K562 (cell line): ENCODE measurements around the gene BTG2. TPM values are rescaled to one million over a fixed set of nuclear protein-coding genes. Genes with fewer than 3 reads are reported as not detected.

Experiments
- ATAC-seq: fragments of 200-7000 bp; cut with Tn5 transposase; 3 replicates; pipeline ENCODE4 v1.9.1; 2020; ENCODE audit warnings: moderate library complexity
- BruUV-seq: library from RNA; stranded (reverse); fragments of 400-500 nt; replicated peaks from 2 replicates; lab custom pipeline; 2021; lab: Mats Ljungman, UMichigan
- CTCF ChIA-PET: fragments of 300-600 bp; formaldehyde crosslinking; extraction: SDS; loops from one replicate; lab custom pipeline; 2021; ENCODE audit warnings: low intra/inter-chr PET ratio; lab: Yijun Ruan, JAX
- POLR2A ChIA-PET: fragments of 300-600, 350-650 bp; sonication (Branson Sonifier 250); formaldehyde crosslinking; extraction: SDS; loops from one replicate; lab custom pipeline; 2021; ENCODE audit warnings: antibody characterized with exemption, inconsistent platforms; lab: Yijun Ruan, JAX
- DNase-seq, 4 experiments: peaks; one replicate each; pipeline versions ENCODE4 v3.0.0 to v3.0.0-alpha.2; 2011 to 2018; ENCODE audit warnings: low spot score in 3 of 4, mixed read lengths in 3 of 4; ENCODE audit errors: extremely low read depth in 1 of 4
- FAIRE-seq: peaks from 2 replicates; lab custom pipeline; 2011; peaks lifted over from hg19 to GRCh38; lab: Jason Lieb, UNC
- H2AFZ ChIP-seq: 2 replicates; pipeline ENCODE4 v1.6.0; 2011; ENCODE audit warnings: low read depth, low read length, control low read depth, inconsistent platforms
- H3K27ac ChIP-seq: fragments of 200-600 bp; 3 replicates; pipeline ENCODE4 v1.8.0; 2011; ENCODE audit warnings: low read depth, mild to moderate bottlenecking, control low read depth, inconsistent platforms, low read length, moderate library complexity, mixed read lengths; ENCODE audit errors: extremely low read depth
- H3K27me3 ChIP-seq, 2 experiments: fragments of 300-600 bp in 1 of 2; 2 replicates in 1 of 2; 3 replicates in 1 of 2; pipeline versions ENCODE4 v1.6.0 to v1.8.0; 2011; ENCODE audit warnings: inconsistent platforms in 2 of 2, low read length in 2 of 2, mild to moderate bottlenecking in 1 of 2, mixed read lengths in 1 of 2, moderate library complexity in 1 of 2; ENCODE audit not compliant: control insufficient read depth in 2 of 2, insufficient read depth in 2 of 2
- H3K36me3 ChIP-seq: fragments of 300-600 bp; 3 replicates; pipeline ENCODE4 v1.8.0; 2011; ENCODE audit warnings: mild to moderate bottlenecking, low read length, inconsistent platforms; ENCODE audit not compliant: control insufficient read depth, insufficient read depth
- H3K4me1 ChIP-seq, 2 experiments: fragments of 200-600 bp in 1 of 2; replicated peaks in 1 of 2; 2 replicates in 1 of 2; 3 replicates in 1 of 2; pipeline versions ENCODE4 v1.5.1 to v1.8.0; 2011; ENCODE audit warnings: inconsistent platforms in 2 of 2, low read length in 2 of 2, mild to moderate bottlenecking in 1 of 2, mixed read lengths in 1 of 2, moderate library complexity in 1 of 2; ENCODE audit not compliant: control insufficient read depth in 2 of 2, insufficient read depth in 2 of 2
- H3K4me2 ChIP-seq: 2 replicates; pipeline ENCODE4 v1.6.1; 2011; ENCODE audit warnings: low read length, control low read depth, inconsistent platforms, mixed read lengths; ENCODE audit not compliant: insufficient read depth
- H3K4me3 ChIP-seq: fragments of 200-600 bp; sonication (generic), shearing (Covaris generic); 2 replicates; pipeline ENCODE4 v1.5.1; 2016; ENCODE audit warnings: control low read depth, inconsistent platforms
- H3K79me2 ChIP-seq: fragments of 200-600 bp; 3 replicates; pipeline ENCODE4 v1.8.0; 2011; ENCODE audit warnings: low read length, inconsistent platforms; ENCODE audit not compliant: control insufficient read depth, insufficient read depth
- H3K9ac ChIP-seq, 2 experiments: 2 replicates each; pipeline versions ENCODE4 v1.6.0 to v1.6.1; 2011; ENCODE audit warnings: low read depth in 2 of 2, low read length in 2 of 2, control low read depth in 1 of 2, inconsistent platforms in 1 of 2, mild to moderate bottlenecking in 1 of 2, mixed read lengths in 1 of 2; ENCODE audit not compliant: insufficient read depth in 1 of 2
- H3K9me1 ChIP-seq: one replicate; pipeline ENCODE4 v1.6.0; 2011; ENCODE audit warnings: inconsistent platforms, mild to moderate bottlenecking, low read length, moderate library complexity; ENCODE audit not compliant: control insufficient read depth, insufficient read depth
- H3K9me3 ChIP-seq: replicated peaks from 2 replicates; pipeline ENCODE4 v1.5.1; 2011; ENCODE audit warnings: low read depth, low read length, inconsistent platforms; ENCODE audit not compliant: control insufficient read depth, insufficient read depth
- H4K20me1 ChIP-seq: replicated peaks from 2 replicates; pipeline ENCODE4 v1.6.1; 2011; ENCODE audit warnings: low read length, inconsistent platforms, mixed read lengths; ENCODE audit not compliant: control insufficient read depth, insufficient read depth
- EGR1 ChIP-seq: fragments of 450-650 bp; conservative IDR thresholded peaks from 2 replicates; pipeline ENCODE4 v1.6.1; 2017; ENCODE audit warnings: mild to moderate bottlenecking
- MCM3 ChIP-seq: fragments of 450-650 bp; IDR thresholded peaks from 2 replicates; pipeline ENCODE4 v1.6.1; 2016
- RB1 ChIP-seq: fragments of 450-650 bp; IDR thresholded peaks from 2 replicates; pipeline ENCODE4 v1.6.1; 2017; ENCODE audit warnings: low read depth, mild to moderate bottlenecking
- RBM25 ChIP-seq: fragments of 200-400 bp; formaldehyde crosslinking; IDR thresholded peaks from 2 replicates; pipeline ENCODE4 v1.6.1; 2018; ENCODE audit warnings: low read length, low read depth, moderate library complexity; ENCODE audit not compliant: severe bottlenecking
- REST ChIP-seq, 2 experiments: fragments of 450-650 bp; formaldehyde crosslinking in 1 of 2; IDR thresholded peaks; 2 replicates each; pipeline versions ENCODE4 v1.4.0 to v1.6.1; 2014 to 2020; ENCODE audit warnings: mild to moderate bottlenecking in 2 of 2, borderline replicate concordance in 1 of 2, low read depth in 1 of 2
- SREBF1 ChIP-seq: fragments of 150-350 bp; IDR thresholded peaks from 2 replicates; pipeline ENCODE4 v1.6.1; 2014; ENCODE audit warnings: antibody characterized with exemption, low read depth, low read length, borderline replicate concordance
- WGBS: fragments of 100-300 bp; shearing (Covaris generic); methylation state at CpG from one replicate; pipeline ENCODE4 v1.1.6; 2016; ENCODE audit warnings: low coverage, mixed read lengths; ENCODE audit not compliant: insufficient coverage; ENCODE audit errors: missing lambda C conversion rate; 5-methylcytosine and 5-hydroxymethylcytosine counted together
- in situ Hi-C: fragments of 300-500 bp; cut with MboI; formaldehyde crosslinking; loops from 4 replicates; pipeline ENCODE4 v1.15.0; 2018; ENCODE audit warnings: inconsistent platforms, mixed read lengths
- intact Hi-C: fragments of 100-400 bp; cut with micrococcal nuclease; formaldehyde crosslinking; loops from 2 replicates; pipeline ENCODE4 v1.14.2; 2022
- polyA plus RNA-seq, 8 experiments: library from polyadenylated mRNA; depleted of rRNA in 4 of 8; stranded (reverse) in 5 of 8; unstranded in 3 of 8; fragments of >200 nt; fragmentation: Nextera tagmentation in 2 of 8; fragmentation: Illumina TruSeq in 1 of 8; extraction: Ambion mirVana in 2 of 8; extraction: Trizol in 1 of 8; gene quantifications; 2 replicates each; pipeline versions ENCODE4 v1.2.1 to v1.2.3, GENCODE V29; 2011 to 2014; ENCODE audit warnings: inconsistent platforms in 1 of 8, missing spikeins in 1 of 8
- total RNA-seq, 7 experiments: library from RNA; depleted of rRNA in 6 of 7; stranded (reverse); fragments of >200 nt in 6 of 7; fragmentation: Illumina TruSeq in 2 of 7; extraction: Trizol in 2 of 7; gene quantifications; 2 replicates each; pipeline versions ENCODE4 v1.2.1 to v1.2.3, GENCODE V29; 2011 to 2021; ENCODE audit warnings: low replicate concordance in 1 of 7
- TF ChIP-seq, protein P1 (sequence below), 2 experiments: fragments of 450-650 bp; IDR thresholded peaks; 2 replicates each; pipeline ENCODE4 v1.6.1; 2018; ENCODE audit warnings: mild to moderate bottlenecking in 2 of 2, low read depth in 1 of 2; ENCODE audit not compliant: partially characterized antibody in 2 of 2

Gene BTG2
- total and polyA plus RNA-seq, 9 of the 15 experiments (the other 6 are each of a cell fraction or from before 2014, with no cell fraction given): 2.3 to 41.9 (median 8.7) TPM

DNA sequence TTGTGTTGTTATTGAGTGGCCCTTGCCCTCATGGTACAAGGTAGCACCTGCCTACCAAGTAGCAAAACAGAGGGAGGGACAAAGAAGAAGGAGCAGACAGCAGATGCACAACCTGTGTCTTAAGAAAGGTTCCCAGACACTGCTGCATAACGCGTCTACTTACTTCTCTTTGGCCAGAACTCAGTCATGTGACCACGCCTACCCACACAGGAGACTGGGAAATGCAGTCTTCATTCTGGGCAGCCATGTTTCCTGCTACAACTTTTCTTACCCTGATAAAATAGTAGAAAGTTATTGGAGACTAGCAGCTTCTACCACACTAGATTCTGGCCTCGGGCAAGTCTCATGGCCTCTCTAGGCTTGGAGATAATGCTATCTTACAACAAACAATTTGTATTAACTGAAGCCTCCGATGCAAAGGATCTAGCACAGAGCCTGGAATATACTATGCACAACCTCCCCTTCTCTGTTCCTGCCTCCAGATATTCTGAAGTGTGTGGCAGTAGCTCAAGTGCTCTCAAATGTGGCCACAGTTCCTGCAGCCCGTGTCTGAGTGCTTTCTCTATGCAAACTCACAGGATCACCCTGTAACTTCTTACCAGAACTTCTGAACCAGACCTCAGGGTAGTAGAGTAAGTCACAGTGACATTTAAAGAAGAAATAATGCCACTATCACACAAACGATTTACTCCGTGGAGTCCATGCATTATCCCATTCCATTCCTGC is 34.1 kb upstream of the BTG2 start:
- Histone ChIP-seq H3K36me3 (no peaks in the 10 kb centered on the region), H3K9ac (no peak overlapping the region), H2AFZ (peak overlapping the region; percentile 92), H3K4me2 (peak overlapping the region; percentile 28; the same call in 1 of the 2 replicates), H3K27me3 (0 out of 5 replicates have a peak, but pooled peaks cover 0 to 8% of the 10 kb centered on the region in 2 experiments), H3K9me1 (no peaks in the 10 kb centered on the region), H3K4me3 (no peak overlapping the region), H3K27ac (no peak overlapping the region), H3K79me2 (no peaks in the 10 kb centered on the region), H4K20me1 (no peaks in the 10 kb centered on the region; the same call in 1 of the 2 replicates), H3K4me1 (peaks cover 18 to 20% of the 10 kb centered on the region in 2 experiments; a peak in 4 of 5 replicates), H3K9me3 (no peaks in the 10 kb centered on the region)
- ATAC-seq (peak; percentile 70), FAIRE-seq (peak; percentile 87), DNase-seq (peak; percentile 62 to 82 (median 67))
- in situ Hi-C loops (loop anchor here (5.0 kb wide), 3 partner anchors 66 to 431 kb away; no protein-coding TSS in a partner anchor), intact Hi-C loops (no loop called here)
- ChIA-PET POLR2A (interaction anchor here (0.5 to 1.6 kb wide), 5 partner anchors 20 to 82 kb away, joined by 3 to 4 read pairs (median 3); no protein-coding TSS in a partner anchor), CTCF (interaction anchor here (0.7 to 9.9 kb wide), 4 partner anchors 57 to 66 kb away, joined by 3 to 226 read pairs (median 3); no protein-coding TSS in a partner anchor)
- 10% methylated on average over 8 of the region's 8 CpGs for WGBS
- no TSS peak for BruUV-seq
- peak; percentile 26 for TF ChIP-seq RBM25
- TF ChIP-seq SREBF1: 0 out of 2 replicates have a peak, but pooled peaks have one; percentile 26
- TF ChIP-seq MCM3: no peak
- TF ChIP-seq, protein P1, sequence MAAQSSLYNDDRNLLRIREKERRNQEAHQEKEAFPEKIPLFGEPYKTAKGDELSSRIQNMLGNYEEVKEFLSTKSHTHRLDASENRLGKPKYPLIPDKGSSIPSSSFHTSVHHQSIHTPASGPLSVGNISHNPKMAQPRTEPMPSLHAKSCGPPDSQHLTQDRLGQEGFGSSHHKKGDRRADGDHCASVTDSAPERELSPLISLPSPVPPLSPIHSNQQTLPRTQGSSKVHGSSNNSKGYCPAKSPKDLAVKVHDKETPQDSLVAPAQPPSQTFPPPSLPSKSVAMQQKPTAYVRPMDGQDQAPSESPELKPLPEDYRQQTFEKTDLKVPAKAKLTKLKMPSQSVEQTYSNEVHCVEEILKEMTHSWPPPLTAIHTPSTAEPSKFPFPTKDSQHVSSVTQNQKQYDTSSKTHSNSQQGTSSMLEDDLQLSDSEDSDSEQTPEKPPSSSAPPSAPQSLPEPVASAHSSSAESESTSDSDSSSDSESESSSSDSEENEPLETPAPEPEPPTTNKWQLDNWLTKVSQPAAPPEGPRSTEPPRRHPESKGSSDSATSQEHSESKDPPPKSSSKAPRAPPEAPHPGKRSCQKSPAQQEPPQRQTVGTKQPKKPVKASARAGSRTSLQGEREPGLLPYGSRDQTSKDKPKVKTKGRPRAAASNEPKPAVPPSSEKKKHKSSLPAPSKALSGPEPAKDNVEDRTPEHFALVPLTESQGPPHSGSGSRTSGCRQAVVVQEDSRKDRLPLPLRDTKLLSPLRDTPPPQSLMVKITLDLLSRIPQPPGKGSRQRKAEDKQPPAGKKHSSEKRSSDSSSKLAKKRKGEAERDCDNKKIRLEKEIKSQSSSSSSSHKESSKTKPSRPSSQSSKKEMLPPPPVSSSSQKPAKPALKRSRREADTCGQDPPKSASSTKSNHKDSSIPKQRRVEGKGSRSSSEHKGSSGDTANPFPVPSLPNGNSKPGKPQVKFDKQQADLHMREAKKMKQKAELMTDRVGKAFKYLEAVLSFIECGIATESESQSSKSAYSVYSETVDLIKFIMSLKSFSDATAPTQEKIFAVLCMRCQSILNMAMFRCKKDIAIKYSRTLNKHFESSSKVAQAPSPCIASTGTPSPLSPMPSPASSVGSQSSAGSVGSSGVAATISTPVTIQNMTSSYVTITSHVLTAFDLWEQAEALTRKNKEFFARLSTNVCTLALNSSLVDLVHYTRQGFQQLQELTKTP (IDR thresholded peaks at IDR 0.05; ENCODE audit: low read depth in 1 of 2, partially characterized antibody in 2 of 2): peak in 1 of 2 experiments; percentile 66
- TF ChIP-seq REST (IDR thresholded peaks at IDR 0.05; ENCODE audit: borderline replicate concordance): peak; percentile 57
- TF ChIP-seq REST (CRISPR knock-in tag; IDR thresholded peaks at IDR 0.05; ENCODE audit: low read depth): no peak
- TF ChIP-seq RB1: 0 out of 2 replicates have a peak, but pooled peaks have one; percentile 13
- TF ChIP-seq EGR1: peak; percentile 43; the same call in 1 of the 2 replicates
